HG03520 (cell line): ENCODE results near the gene UVSSA.

Source experiments
- ATAC-seq: cut with Tn5 transposase; IDR thresholded peaks from one replicate; pipeline ENCODE4 v1.9.1; 2021; ENCODE audit warnings: mild to moderate bottlenecking, moderate library complexity; ENCODE audit not compliant: unreplicated experiment

Gene UVSSA

GRCh38 chr4:1404573-1405253 is 57.7 kb downstream of the UVSSA start:
- ATAC-seq, result no peak

GRCh38 chr4:1405254-1405635 is 58.2 kb downstream of the UVSSA start:
- no peak for ATAC-seq

GRCh38 chr4:1405636-1406393 is 58.8 kb downstream of the UVSSA start:
- no peak for ATAC-seq

GRCh38 chr4:1406394-1406980 is 59.5 kb downstream of the UVSSA start, which contains the start of gene NKX1-1:
Gene NKX1-1, minus strand, starts transcription at chr4:1406442. Its CDS starts 0 bp downstream, at chr4:1406442.
- no peak for ATAC-seq

- no peak for ATAC-seq
These were observed 60.1 kb downstream of the UVSSA start for GRCh38 chr4:1406981-1407656.

- no peak for ATAC-seq
These were observed 60.8 kb downstream of the UVSSA start for GRCh38 chr4:1407657-1408333.

- ATAC-seq, result no peak
These were observed 61.4 kb downstream of the UVSSA start for GRCh38 chr4:1408418-1408817.

GRCh38 chr4:1409079-1409478 is 62.1 kb downstream of the UVSSA start:
- no peak for ATAC-seq

- no peak for ATAC-seq
These were observed 62.8 kb downstream of the UVSSA start for GRCh38 chr4:1409491-1410425.

GRCh38 chr4:1410491-1411325 is 63.7 kb downstream of the UVSSA start:
- ATAC-seq, result no peak

- ATAC-seq, result no peak
These were observed 64.7 kb downstream of the UVSSA start for GRCh38 chr4:1411436-1412375.

- ATAC-seq, result no peak
These were observed 65.6 kb downstream of the UVSSA start for GRCh38 chr4:1412376-1413203.

- no peak for ATAC-seq
These were observed 66.2 kb downstream of the UVSSA start for GRCh38 chr4:1413204-1413663.

GRCh38 chr4:1413687-1414479 is 66.9 kb downstream of the UVSSA start:
- no peak for ATAC-seq

- no peak for ATAC-seq
These were observed 68.0 kb downstream of the UVSSA start for GRCh38 chr4:1414831-1415680.
